ENCODE data around the gene GALNT10. TPM values are rescaled to one million over a fixed set of nuclear protein-coding genes. Genes with fewer than 3 reads are reported as not detected.

The GALNT10 gene
- total RNA-seq, 1 experiment from 2014 or later, result 68.2 TPM

- BruUV-seq (replicated peaks), result no TSS peak
- intact Hi-C loops (cut with micrococcal nuclease; ENCODE audit: unreplicated experiment), result no loop called here
- Mint-ChIP-seq H3K9me3 (ENCODE audit: low read depth, unreplicated experiment) (no peaks in the 10 kb centered on the region), H3K27me3 (ENCODE audit: unreplicated experiment) (peaks cover 13% of the 10 kb centered on the region), H3K36me3 (ENCODE audit: insufficient read depth, unreplicated experiment) (peaks cover 33% of the 10 kb centered on the region), H3K4me3 (ENCODE audit: low read depth, unreplicated experiment) (no peak overlapping the region), H3K27ac (ENCODE audit: unreplicated experiment) (no peak overlapping the region), H3K4me1 (ENCODE audit: low read depth, unreplicated experiment) (peaks cover 71% of the 10 kb centered on the region)
- TF ChIP-seq CTCF (IDR thresholded peaks at IDR 0.05; ENCODE audit: unreplicated experiment), result no peak
- CTCF ChIA-PET, result interaction anchor here (0.9 to 1.5 kb wide), 2 partner anchors 7 to 9 kb away, joined by 3 to 4 read pairs; no protein-coding TSS in a partner anchor
- no peak for DNase-seq
Measured at GRCh38 chr5:154193283-154193682, 2.8 kb downstream of the GALNT10 start.

- intact Hi-C loops (cut with micrococcal nuclease; ENCODE audit: unreplicated experiment), result no loop called here
- DNase-seq, result no peak
- no TSS peak for BruUV-seq (replicated peaks)
- TF ChIP-seq CTCF (IDR thresholded peaks at IDR 0.05; ENCODE audit: unreplicated experiment), result no peak
- Mint-ChIP-seq H3K36me3 (ENCODE audit: insufficient read depth, unreplicated experiment) (peaks cover 34% of the 10 kb centered on the region), H3K4me3 (ENCODE audit: low read depth, unreplicated experiment) (no peak overlapping the region), H3K4me1 (ENCODE audit: low read depth, unreplicated experiment) (peaks cover 73% of the 10 kb centered on the region), H3K27me3 (ENCODE audit: unreplicated experiment) (peaks cover 9% of the 10 kb centered on the region), H3K27ac (ENCODE audit: unreplicated experiment) (no peak overlapping the region), H3K9me3 (ENCODE audit: low read depth, unreplicated experiment) (no peaks in the 10 kb centered on the region)
- CTCF ChIA-PET, result interaction anchor here (0.7 to 1.0 kb wide), 3 partner anchors 10 to 62 kb away, joined by 3 to 5 read pairs (median 4); no protein-coding TSS in a partner anchor
Measured at GRCh38 chr5:154193701-154194121, 3.2 kb downstream of the GALNT10 start.

GRCh38 chr5:154194345-154195329 is 4.1 kb downstream of the GALNT10 start:
- Mint-ChIP-seq H3K4me1 (ENCODE audit: low read depth, unreplicated experiment) (peaks cover 73% of the 10 kb centered on the region), H3K4me3 (ENCODE audit: low read depth, unreplicated experiment) (no peak overlapping the region), H3K9me3 (ENCODE audit: low read depth, unreplicated experiment) (no peaks in the 10 kb centered on the region), H3K27ac (ENCODE audit: unreplicated experiment) (no peak overlapping the region), H3K27me3 (ENCODE audit: unreplicated experiment) (no peaks in the 10 kb centered on the region), H3K36me3 (ENCODE audit: insufficient read depth, unreplicated experiment) (peaks cover 25% of the 10 kb centered on the region)
- CTCF ChIA-PET, result interaction anchor here (0.7 to 1.0 kb wide), 3 partner anchors 11 to 61 kb away, joined by 3 to 5 read pairs (median 4); no protein-coding TSS in a partner anchor
- intact Hi-C loops (cut with micrococcal nuclease; ENCODE audit: unreplicated experiment), result no loop called here
- no TSS peak for BruUV-seq (replicated peaks)
- DNase-seq, result peak; percentile 32
- TF ChIP-seq CTCF (IDR thresholded peaks at IDR 0.05; ENCODE audit: unreplicated experiment), result no peak

- no peaks in the 10 kb centered on the region for H3K27me3 Mint-ChIP-seq (ENCODE audit: unreplicated experiment)
- intact Hi-C loops (cut with micrococcal nuclease; ENCODE audit: unreplicated experiment), result loop anchor here (2.0 kb wide), 1 partner anchor 199 kb away; no protein-coding TSS in a partner anchor
Measured at GRCh38 chr5:154196281-154196680, 5.7 kb downstream of the GALNT10 start.

More at GRCh38 chr5:154196281-154196680, 5.7 kb downstream of the GALNT10 start:
- Mint-ChIP-seq H3K4me3 (ENCODE audit: low read depth, unreplicated experiment) (no peak overlapping the region), H3K9me3 (ENCODE audit: low read depth, unreplicated experiment) (no peaks in the 10 kb centered on the region), H3K27ac (ENCODE audit: unreplicated experiment) (peak overlapping the region; percentile 8), H3K36me3 (ENCODE audit: insufficient read depth, unreplicated experiment) (peaks cover 12% of the 10 kb centered on the region), H3K4me1 (ENCODE audit: low read depth, unreplicated experiment) (peaks cover 71% of the 10 kb centered on the region)
- DNase-seq, result no peak
- BruUV-seq (replicated peaks), result no TSS peak
- no peak for TF ChIP-seq CTCF (IDR thresholded peaks at IDR 0.05; ENCODE audit: unreplicated experiment)
- CTCF ChIA-PET, result interaction anchor here (1.6 to 3.1 kb wide), 4 partner anchors 124 to 222 kb away, joined by 5 to 30 read pairs (median 8); no protein-coding TSS in a partner anchor
